Measurements from ENCODE around the gene FOXJ3. TPM values are rescaled to one million over a fixed set of nuclear protein-coding genes. Genes with fewer than 3 reads are reported as not detected.

The FOXJ3 gene
- total RNA-seq, 1 donor, result 38.0 TPM

DNA sequence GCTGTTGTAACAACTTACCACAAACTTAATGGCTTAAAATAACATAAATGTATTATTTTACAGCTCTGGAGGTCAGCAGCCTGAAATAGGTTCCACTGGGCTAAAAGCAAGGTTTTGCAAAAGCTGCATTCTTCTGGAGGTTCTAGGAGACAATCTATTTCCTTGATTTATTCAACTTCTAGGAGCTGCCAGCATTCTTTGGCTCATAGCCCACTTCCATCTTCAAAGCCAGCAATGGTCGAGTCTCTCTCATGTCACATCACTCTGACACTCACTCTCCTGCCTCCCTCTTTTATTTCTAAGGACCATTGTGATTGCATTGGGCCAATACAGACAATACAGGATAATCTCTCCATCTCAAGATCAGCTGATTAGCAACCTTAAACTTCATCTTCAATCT, 15.1 kb upstream of the FOXJ3 start:
- H3K4me3 ChIP-seq (ENCODE audit: low read depth, low read length), result no peak overlapping the region
- DNase-seq (ENCODE audit: low read depth), result peak; percentile 12
- no peak for TF ChIP-seq CTCF (IDR thresholded peaks at IDR 0.05; ENCODE audit: insufficient read depth, low read length)

GRCh38 chr1:42348498-42348897, 13.5 kb upstream of the FOXJ3 start:
- no peak for TF ChIP-seq CTCF (IDR thresholded peaks at IDR 0.05; ENCODE audit: insufficient read depth, low read length)
- no peak for DNase-seq (ENCODE audit: low read depth)

GRCh38 chr1:42343049-42343448, 8.0 kb upstream of the FOXJ3 start:
- no peak for DNase-seq (ENCODE audit: low read depth)
- no peak for TF ChIP-seq CTCF (IDR thresholded peaks at IDR 0.05; ENCODE audit: insufficient read depth, low read length)
- H3K4me3 ChIP-seq (ENCODE audit: low read depth, low read length), result no peak overlapping the region

More at GRCh38 chr1:42348498-42348897, 13.5 kb upstream of the FOXJ3 start:
- no peak overlapping the region for H3K4me3 ChIP-seq (ENCODE audit: low read depth, low read length)

- no peak overlapping the region for H3K4me3 ChIP-seq (ENCODE audit: low read depth, low read length)
- DNase-seq (ENCODE audit: low read depth), result no peak
- TF ChIP-seq CTCF (IDR thresholded peaks at IDR 0.05; ENCODE audit: insufficient read depth, low read length), result no peak
Observed at GRCh38 chr1:42340901-42341300, 5.9 kb upstream of the FOXJ3 start.

GRCh38 chr1:42340093-42340492, 5.1 kb upstream of the FOXJ3 start:
- DNase-seq (ENCODE audit: low read depth), result no peak
- TF ChIP-seq CTCF (IDR thresholded peaks at IDR 0.05; ENCODE audit: insufficient read depth, low read length), result no peak
- no peak overlapping the region for H3K4me3 ChIP-seq (ENCODE audit: low read depth, low read length)

DNA sequence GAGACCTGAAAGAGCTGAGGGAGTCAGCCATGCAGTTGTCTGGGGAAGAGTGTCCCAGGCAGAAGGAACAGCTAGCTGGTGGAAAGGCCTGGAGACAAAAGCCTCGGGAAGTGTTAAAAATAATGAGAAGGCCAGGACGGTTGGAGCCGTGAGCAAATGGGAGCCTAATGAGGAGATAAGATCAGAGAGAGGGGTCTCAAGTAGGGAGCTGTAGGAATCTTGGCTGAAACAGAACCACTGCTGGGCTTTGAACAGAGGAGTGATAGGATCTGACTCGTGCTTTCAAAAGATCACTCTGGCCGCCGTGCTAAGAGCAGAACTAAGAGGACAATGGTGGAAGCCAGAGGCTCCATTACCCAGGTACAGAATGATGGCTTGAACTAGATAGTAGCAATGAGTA, 1.9 kb upstream of the FOXJ3 start:
- no peak for DNase-seq (ENCODE audit: low read depth)
- TF ChIP-seq CTCF (IDR thresholded peaks at IDR 0.05; ENCODE audit: insufficient read depth, low read length), result no peak
- no peak overlapping the region for H3K4me3 ChIP-seq (ENCODE audit: low read depth, low read length)

DNA sequence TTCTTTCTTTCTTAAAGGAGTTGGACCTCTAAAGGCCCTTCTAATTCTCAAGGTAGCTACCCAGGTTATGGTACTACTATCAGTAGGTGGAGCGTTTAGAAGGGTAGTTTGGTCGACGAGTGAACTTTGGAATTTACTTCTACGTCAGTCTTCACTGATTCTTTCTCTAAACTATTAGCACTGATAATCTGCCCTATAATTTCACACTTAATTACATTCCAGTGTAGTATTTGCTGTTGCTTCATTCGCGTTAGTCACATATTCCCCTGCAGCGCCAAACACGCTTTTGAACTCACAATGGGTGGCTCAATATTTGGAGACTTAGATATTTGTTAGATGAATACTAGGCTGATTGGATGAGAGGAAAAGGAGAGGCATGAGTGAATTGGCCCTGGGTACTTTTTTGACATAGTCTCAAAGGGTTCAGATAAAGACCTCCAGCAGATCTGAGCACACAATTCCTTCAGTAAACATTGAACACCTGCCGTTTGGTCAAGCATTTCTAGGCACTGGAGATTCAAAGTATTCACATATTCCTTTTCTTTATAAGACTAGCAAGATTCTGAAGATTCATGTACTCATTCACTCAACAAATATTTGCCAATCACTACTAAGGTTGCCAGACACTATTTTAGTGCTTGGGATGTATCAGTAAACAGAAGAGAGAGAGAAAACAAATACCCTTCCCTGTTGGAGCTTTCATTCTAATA, 929 bp upstream of the FOXJ3 start:
- no peak for TF ChIP-seq CTCF (IDR thresholded peaks at IDR 0.05; ENCODE audit: insufficient read depth, low read length)
- peak overlapping the region; percentile 99 for H3K4me3 ChIP-seq (ENCODE audit: low read depth, low read length)
- peak; percentile 69 for DNase-seq (ENCODE audit: low read depth)

Data from fibroblast of the aortic adventitia (primary cell).